DOHH2 (cell line): ENCODE measurements around the gene NR5A2.

Experiments
- H3F3A ChIP-seq: fragments of 200-600 bp; sonication (generic), shearing (Covaris generic); 2 replicates; pipeline ENCODE4 v1.6.0; 2016; ENCODE audit warnings: antibody characterized with exemption, mild to moderate bottlenecking; ENCODE audit not compliant: control insufficient read depth, insufficient read depth
- H3K27ac ChIP-seq: fragments of 200-600 bp; sonication (generic); 2 replicates; pipeline ENCODE4 v1.5.1; 2014; ENCODE audit warnings: low read depth, mild to moderate bottlenecking, low read length, moderate library complexity
- H3K27me3 ChIP-seq: fragments of 200-600 bp; sonication (generic); 2 replicates; pipeline ENCODE4 v1.6.1; 2014; ENCODE audit warnings: mild to moderate bottlenecking, low read length, mixed read lengths; ENCODE audit not compliant: control insufficient read depth
- H3K36me3 ChIP-seq: fragments of 200-600 bp; sonication (generic); 2 replicates; pipeline ENCODE4 v1.6.1; 2014; ENCODE audit warnings: mild to moderate bottlenecking, low read length, moderate library complexity, mixed read lengths; ENCODE audit not compliant: control insufficient read depth
- H3K4me1 ChIP-seq: fragments of 200-600 bp; sonication (generic); 2 replicates; pipeline ENCODE4 v1.6.1; 2014; ENCODE audit warnings: mild to moderate bottlenecking, low read length, mixed read lengths; ENCODE audit not compliant: control insufficient read depth
- H3K4me2 ChIP-seq: fragments of 200-600 bp; sonication (generic); 2 replicates; pipeline ENCODE4 v1.6.0; 2014; ENCODE audit warnings: mild to moderate bottlenecking, low read length, moderate library complexity
- H3K4me3 ChIP-seq: fragments of 200-600 bp; sonication (generic); 2 replicates; pipeline ENCODE4 v1.5.1; 2014; ENCODE audit warnings: mild to moderate bottlenecking, low read length, mixed read lengths
- H3K79me2 ChIP-seq: fragments of 200-600 bp; sonication (generic); 2 replicates; pipeline ENCODE4 v1.6.1; 2014; ENCODE audit warnings: mild to moderate bottlenecking, low read length, mixed read lengths; ENCODE audit not compliant: control insufficient read depth
- H3K9me2 ChIP-seq: fragments of 200-600 bp; sonication (generic); replicated peaks from 2 replicates; pipeline ENCODE4 v1.6.1; 2014; ENCODE audit warnings: mild to moderate bottlenecking, low read length, mixed read lengths; ENCODE audit not compliant: control insufficient read depth
- H3K9me3 ChIP-seq: fragments of 200-600 bp; sonication (generic); 2 replicates; pipeline ENCODE4 v1.6.1; 2014; ENCODE audit warnings: antibody characterized with exemption, low read length, mixed read lengths; ENCODE audit not compliant: control insufficient read depth, insufficient read depth
- H4K20me1 ChIP-seq: fragments of 200-600 bp; sonication (generic); 2 replicates; pipeline ENCODE4 v1.6.0; 2014; ENCODE audit warnings: low read depth, mild to moderate bottlenecking, antibody characterized with exemption, low read length, moderate library complexity; ENCODE audit not compliant: control insufficient read depth, insufficient read depth
- EZH2phosphoT487 ChIP-seq: fragments of 200-600 bp; sonication (generic); IDR thresholded peaks from 2 replicates; pipeline ENCODE4 v1.6.1; 2017; ENCODE audit warnings: borderline replicate concordance, mild to moderate bottlenecking, antibody characterized with exemption, low read length, moderate library complexity, mixed read lengths
- TF ChIP-seq, protein P1 (sequence below): fragments of 200-600 bp; sonication (generic); IDR thresholded peaks from one replicate; pipeline ENCODE4 v1.5.1; 2014; ENCODE audit warnings: antibody characterized with exemption, mild to moderate bottlenecking, low read depth, low read length; ENCODE audit not compliant: poor library complexity, severe bottlenecking

Gene NR5A2

GRCh38 chr1:200131551-200132125 lies 104.1 kb downstream of the NR5A2 start:
- no peak overlapping the region for H3K4me2 ChIP-seq

GRCh38 chr1:200133123-200133522 lies 105.6 kb downstream of the NR5A2 start:
- no peak overlapping the region for H3K4me3 ChIP-seq
- H3K36me3 ChIP-seq = no peaks in the 10 kb centered on the region
- TF ChIP-seq, protein P1, sequence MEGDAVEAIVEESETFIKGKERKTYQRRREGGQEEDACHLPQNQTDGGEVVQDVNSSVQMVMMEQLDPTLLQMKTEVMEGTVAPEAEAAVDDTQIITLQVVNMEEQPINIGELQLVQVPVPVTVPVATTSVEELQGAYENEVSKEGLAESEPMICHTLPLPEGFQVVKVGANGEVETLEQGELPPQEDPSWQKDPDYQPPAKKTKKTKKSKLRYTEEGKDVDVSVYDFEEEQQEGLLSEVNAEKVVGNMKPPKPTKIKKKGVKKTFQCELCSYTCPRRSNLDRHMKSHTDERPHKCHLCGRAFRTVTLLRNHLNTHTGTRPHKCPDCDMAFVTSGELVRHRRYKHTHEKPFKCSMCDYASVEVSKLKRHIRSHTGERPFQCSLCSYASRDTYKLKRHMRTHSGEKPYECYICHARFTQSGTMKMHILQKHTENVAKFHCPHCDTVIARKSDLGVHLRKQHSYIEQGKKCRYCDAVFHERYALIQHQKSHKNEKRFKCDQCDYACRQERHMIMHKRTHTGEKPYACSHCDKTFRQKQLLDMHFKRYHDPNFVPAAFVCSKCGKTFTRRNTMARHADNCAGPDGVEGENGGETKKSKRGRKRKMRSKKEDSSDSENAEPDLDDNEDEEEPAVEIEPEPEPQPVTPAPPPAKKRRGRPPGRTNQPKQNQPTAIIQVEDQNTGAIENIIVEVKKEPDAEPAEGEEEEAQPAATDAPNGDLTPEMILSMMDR = no peak
- no peak for TF ChIP-seq EZH2phosphoT487
- H3K9me2 ChIP-seq = no peaks in the 10 kb centered on the region
- no peaks in the 10 kb centered on the region for H4K20me1 ChIP-seq
- no peaks in the 10 kb centered on the region for H3F3A ChIP-seq
- H3K79me2 ChIP-seq = no peaks in the 10 kb centered on the region
- H3K27me3 ChIP-seq = no peaks in the 10 kb centered on the region
- peaks cover 21% of the 10 kb centered on the region for H3K4me1 ChIP-seq
- no peaks in the 10 kb centered on the region for H3K9me3 ChIP-seq
- H3K4me2 ChIP-seq = no peak overlapping the region
- no peak overlapping the region for H3K27ac ChIP-seq

More at GRCh38 chr1:200131551-200132125, 104.1 kb downstream of the NR5A2 start:
- Histone ChIP-seq H3K4me3 (no peak overlapping the region), H3K36me3 (no peaks in the 10 kb centered on the region), H3F3A (no peaks in the 10 kb centered on the region), H3K27ac (no peak overlapping the region), H3K79me2 (no peaks in the 10 kb centered on the region), H3K9me3 (no peaks in the 10 kb centered on the region), H4K20me1 (no peaks in the 10 kb centered on the region), H3K4me1 (peaks cover 21% of the 10 kb centered on the region), H3K9me2 (no peaks in the 10 kb centered on the region), H3K27me3 (no peaks in the 10 kb centered on the region)
- TF ChIP-seq EZH2phosphoT487 = no peak
- TF ChIP-seq, protein P1 = no peak

DNA sequence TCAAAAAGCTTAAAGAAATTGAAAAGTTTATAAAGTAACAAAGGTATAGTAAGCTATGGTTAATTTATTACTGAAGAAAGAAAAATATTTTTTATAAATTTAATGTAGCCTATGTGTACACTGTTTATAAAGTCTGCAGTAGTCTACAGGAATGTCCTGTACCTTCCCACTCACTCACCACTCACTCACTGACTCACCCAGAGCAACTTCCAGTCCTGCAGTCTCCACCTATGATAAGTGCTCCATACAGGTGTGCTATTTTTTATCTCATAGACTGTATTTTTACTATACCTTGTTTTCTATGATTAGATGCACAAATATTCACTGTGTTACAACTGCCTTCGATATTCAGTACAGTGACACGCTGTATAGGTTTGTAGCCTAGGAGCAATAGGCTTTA lies 106.6 kb downstream of the NR5A2 start:
- H3K9me2 ChIP-seq = no peaks in the 10 kb centered on the region
- no peak overlapping the region for H3K4me2 ChIP-seq
- H3K27ac ChIP-seq = no peak overlapping the region
- H3K9me3 ChIP-seq = no peaks in the 10 kb centered on the region
- TF ChIP-seq EZH2phosphoT487 = no peak
- TF ChIP-seq, protein P1 = no peak
- H3F3A ChIP-seq = no peaks in the 10 kb centered on the region
- H4K20me1 ChIP-seq = no peaks in the 10 kb centered on the region
- no peaks in the 10 kb centered on the region for H3K36me3 ChIP-seq
- no peaks in the 10 kb centered on the region for H3K79me2 ChIP-seq
- no peaks in the 10 kb centered on the region for H3K27me3 ChIP-seq
- H3K4me3 ChIP-seq = no peak overlapping the region
- H3K4me1 ChIP-seq = peaks cover 18% of the 10 kb centered on the region
